GM19455 (cell line): ENCODE data around the gene BOC.
A peak's percentile ranks its signal among the peaks of the same experiment; 100 is the strongest.

ENCODE experiments used
- ATAC-seq: cut with Tn5 transposase; IDR thresholded peaks from one replicate; pipeline ENCODE4 v1.9.1; 2021; ENCODE audit not compliant: unreplicated experiment

The BOC gene

DNA sequence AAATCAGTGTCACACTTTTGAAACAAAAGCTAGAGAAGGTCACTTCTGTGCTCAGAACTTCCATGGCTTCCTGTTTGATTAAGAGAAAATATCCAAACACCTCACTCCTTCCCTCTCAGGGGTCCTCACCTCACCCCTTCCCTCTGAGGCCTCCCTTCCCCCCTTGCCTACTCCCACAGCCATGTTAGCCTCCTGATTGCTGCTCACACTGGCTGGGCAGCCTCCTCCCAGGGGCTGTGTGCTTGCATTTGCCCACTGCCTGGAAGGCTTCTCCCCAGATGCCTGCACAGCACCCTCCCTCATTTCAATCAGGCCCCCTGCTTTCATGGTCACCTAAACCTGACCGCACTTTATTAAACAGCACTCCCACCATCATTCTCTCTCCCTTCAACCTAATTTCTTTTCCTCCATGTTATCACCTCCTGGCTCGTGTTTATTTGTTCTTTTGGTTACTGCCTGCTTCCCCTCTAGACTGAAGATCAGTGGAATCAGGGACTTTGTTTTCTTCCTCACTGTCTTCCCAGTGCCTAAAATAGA is 10.4 kb downstream of the BOC start:
- ATAC-seq, result no peak

DNA sequence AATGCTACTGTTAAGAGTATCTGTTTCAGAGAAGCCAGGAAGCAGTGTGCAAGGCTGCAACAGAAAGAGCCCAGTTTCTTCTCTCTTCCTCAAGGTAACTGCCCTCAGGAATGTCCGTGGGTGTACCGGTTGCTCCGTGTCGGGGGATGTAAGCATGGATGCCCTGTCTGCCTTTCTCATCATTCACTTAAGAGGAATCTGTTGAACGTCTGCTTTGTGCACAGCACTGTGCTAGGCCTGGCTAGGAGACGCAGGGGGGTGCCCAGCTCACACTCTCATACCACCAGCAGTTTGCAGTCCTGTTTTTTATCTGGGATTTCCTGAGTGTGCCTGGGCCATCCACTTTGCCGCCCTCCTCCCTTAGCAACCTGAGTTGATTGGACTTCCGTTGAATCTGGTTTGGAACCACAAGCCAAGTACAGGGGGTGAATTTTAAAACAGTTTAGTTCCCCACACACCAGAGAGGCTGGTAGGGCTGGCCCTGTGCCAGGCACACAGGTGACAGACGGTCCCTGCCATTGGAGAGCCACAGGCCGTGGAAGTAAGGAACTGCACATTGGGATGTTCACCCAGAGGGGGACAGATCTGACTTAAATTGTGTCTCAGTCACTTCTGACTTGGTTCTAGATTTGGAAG is 11.2 kb downstream of the BOC start:
- no peak for ATAC-seq

DNA sequence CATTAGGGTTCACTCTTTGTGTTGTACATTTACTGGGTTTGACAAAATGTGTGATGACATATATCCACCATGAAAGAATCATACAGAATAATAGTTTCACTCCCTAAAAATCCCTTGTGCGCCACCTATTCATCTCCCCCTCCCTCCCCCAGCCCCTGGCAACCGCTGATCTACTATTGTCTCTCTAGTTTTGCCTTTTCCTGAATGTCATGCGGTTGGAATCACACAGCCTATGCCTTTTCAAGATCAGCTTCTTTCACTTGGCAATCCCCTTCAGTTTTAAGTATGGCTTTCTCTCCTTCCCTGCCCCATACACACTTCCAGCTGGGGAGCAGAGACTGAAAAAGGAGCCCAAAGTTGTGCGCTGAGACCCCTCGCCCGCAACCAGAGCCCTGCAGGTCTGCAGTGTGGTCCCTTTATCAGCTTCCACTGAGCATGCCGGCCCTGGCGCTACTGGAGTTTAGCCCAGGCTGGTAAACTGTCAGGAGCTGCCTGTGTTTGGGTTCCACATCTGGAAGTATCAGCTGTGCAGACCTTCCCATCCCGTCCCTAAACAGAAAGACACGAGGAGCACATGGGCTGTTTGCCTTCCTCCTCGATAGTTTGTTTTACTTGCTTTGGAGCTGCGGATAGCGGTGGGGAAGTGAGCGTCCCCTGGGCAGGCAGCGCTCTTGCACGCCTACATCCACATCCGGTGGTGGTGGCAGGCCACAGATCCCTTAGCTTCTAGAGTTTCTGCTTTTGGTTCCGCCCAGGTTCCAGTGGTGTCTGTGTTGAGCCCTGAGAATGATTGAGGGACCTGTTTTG is 12.3 kb downstream of the BOC start:
- peak; percentile 87 for ATAC-seq

DNA sequence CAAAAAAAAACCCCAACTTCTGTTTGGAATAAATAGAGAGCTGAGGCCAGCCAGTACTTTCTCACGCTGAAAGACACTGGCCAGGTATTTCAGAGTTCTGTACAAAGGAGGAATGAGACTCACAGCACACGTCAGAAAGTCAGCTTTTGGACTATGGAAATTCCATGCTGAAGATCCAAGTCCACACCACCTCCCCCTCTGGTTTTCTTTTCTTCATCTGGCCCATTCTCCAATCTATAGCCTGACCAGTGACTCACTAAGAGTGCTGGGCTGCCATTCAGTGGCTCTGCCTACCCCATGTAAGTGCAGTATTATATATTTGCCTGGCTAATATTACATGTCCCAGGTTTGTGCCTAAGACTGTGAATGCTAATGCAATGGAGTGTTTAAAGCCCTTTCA is 13.9 kb downstream of the BOC start:
- no peak for ATAC-seq

DNA sequence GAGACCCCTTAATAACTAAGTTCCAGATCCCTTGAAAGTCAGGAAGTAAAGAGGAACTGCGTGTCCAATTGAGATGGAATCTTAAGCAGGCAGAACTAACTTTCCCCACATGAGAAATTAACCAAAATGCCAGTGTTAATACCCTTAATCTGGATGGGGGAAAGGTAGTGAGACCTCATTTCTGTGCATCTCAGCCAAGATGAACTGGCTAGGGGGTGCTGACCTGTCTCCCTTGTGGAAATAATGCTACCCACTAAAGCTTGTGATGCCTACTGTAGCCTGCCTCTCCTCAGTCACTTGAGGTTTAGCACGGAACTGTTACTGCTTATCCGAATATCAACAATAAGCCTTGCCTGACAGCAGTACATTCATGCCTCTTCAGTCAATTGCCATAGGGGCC is 15.1 kb downstream of the BOC start:
- ATAC-seq, result no peak

DNA sequence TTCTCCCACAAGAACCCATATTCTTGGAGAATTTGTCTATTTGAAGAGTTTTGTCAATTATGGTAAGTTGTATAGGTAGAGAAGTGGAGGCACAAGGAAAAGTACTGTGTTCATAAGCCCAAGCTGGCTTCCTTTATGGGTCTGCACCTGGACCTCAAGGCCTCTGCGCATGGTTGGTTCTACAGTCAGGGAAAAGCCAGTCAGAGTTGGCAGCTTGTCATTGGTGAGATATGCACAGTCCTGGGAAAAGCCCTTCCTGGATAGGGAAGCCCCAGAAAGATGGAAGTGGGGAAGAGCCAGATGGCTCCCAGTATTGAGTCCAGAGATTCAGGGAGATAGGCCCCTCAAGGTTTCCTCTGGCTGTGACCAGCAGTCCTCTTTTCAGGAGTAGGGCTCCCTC is 15.8 kb downstream of the BOC start:
- ATAC-seq, result no peak

DNA sequence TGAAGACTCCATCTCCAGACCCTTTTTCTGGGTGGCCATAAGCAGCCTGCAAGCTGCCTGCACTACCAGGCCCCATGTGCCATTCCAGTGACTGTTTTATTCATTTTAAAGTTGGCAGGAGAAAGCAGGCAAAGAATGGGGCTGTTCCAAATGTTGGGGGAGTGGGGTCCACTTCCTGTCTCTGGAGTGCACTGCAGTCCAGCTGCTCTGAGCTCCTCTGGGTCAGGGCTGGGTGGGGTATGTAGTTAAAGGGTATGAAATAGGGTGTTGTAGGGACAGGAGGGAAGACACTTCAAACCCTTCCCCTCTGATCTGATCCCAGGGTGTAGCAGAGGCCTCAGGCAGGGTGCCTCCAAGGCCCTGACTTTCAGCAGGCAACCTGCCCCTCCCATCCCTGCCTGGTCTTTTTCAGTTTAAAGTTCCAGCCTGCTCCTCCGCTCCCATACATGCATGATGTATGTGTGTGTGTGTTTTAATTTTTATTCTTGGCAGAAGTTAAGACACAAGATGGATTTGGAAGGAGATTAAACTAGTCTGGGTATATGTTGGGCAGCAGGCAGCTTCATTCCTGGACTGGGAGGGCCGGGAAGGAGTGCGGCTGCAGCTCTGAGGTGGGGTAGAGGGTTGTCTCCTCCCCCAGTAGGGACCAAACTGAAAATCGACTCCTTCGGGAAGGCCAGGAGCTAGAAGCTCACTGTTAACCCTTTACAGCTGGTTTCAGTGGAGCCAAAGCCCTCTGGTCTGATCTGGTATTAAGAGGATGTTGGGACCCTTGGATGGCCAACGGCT is 17.3 kb downstream of the BOC start:
- ATAC-seq, result no peak

DNA sequence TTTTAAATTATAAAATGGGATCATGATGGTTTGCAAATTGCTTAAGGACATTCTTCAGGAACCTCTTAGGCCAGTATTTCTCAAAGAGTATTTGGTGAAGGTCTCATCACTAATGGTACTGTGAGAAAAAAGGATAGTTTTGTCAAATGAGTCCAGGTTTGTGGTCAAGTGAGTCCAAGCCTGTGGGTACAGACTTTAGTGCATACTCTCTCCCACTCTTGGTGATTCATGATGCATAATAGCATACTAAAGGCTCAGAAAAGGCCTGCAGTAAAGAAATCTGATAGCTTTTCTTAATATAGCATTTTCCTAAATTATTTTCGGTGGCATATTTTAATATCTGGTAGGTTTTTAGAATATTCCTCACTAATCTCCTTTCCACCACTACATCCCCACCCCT is 20.0 kb downstream of the BOC start:
- ATAC-seq, result no peak

DNA sequence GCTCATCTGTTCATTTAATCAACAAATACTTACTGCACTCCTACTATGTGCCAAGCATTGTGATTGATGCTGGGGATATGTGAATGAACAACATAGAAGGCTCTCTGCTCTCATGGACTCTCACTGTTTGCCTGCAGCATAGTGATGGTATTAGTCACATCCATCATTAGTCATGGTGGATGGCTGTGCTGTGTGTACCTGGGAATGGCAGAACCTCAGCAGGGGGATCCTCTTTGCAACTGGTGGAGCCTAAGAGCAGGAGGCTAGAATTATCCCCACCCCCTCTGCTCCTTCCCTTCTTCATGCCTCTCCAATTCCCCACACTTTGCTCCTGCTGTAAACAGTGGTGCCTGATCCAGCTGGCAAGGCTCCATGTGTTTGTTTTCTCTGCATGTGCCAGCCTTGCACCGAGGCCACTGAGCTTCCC is 20.5 kb downstream of the BOC start:
- ATAC-seq, result no peak

DNA sequence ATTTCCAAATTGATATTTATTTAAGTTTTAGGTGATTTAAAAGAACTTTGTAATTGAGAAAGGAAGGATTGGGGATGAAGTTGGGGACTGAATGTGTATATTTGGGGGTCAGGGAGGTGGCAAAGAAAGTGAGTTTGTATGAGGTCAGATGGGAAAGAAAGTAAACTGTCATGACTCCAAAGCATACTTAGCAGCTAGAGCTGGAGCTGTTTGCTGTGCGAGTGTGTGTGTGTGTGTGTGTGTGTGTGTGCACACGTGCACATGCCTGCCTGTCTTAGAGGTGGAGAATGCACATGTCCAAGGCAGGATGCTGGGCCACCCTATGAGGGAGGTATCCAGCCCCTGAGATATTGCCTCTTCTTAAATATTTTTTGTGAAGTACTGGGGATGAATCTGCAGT is 21.0 kb downstream of the BOC start:
- no peak for ATAC-seq

DNA sequence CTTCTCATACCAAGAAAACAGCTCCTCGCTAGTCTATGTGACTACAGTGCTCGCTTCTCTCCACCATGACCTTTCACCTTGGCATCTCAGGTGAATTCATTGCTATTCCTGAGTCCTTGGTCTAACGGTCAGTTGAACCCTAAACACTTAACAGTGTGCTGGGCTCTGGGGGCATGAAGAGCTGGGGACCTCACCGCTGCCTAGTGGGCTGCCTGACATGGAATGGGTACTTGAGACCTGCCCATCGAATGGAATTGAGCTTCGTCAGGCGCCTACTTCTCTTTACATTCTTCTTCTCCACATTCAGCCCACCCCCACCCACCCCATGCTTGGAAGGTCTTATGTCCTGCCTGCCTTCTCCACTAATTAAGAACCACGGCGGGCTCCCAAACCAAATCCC is 22.1 kb downstream of the BOC start:
- no peak for ATAC-seq

DNA sequence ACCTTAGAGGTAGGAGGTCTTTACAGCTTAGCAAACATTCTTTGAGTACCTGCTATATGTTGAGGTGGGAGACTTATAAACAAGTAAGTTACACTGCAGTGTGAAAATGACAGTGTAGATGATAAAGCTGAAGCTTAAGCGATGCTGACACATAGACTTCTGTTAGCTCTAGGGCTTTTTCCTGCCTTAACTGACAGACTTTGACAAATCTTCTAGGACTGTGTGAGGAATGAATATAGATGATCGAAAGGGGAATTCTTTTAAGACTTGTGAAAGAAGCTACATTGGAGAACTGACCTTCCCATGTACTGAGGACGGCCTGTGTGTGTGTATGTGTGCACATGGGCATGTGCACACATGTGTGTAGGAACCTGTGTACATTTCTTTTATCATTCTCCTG is 22.7 kb downstream of the BOC start:
- ATAC-seq, result no peak

DNA sequence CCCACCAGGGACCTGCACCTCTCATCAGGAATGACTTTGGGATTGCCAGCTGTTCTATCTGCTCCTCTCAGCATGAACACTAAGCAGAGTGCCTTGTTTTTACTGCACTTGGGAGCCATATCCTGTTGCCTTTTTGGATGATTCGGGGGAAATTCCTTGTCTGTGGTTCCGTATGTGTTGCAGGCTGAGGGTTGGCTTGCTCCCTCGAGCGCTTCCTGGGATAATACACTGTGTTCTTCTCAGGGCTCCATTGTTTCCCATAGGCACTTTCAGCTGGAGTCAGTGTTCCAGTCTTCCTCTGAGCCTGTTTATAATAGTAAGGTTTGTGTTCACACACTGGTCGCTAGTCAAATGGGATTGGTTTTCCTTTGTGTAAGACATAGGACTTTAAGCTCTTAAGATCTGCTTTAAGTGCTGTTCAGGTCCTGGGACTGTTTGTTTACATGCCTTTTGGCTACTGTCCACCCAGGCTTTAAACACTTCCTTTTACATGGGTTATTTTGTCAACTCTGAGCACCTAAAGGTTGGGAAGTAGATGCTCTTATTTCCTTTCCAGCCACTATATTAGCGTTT is 23.4 kb downstream of the BOC start:
- ATAC-seq, result no peak

DNA sequence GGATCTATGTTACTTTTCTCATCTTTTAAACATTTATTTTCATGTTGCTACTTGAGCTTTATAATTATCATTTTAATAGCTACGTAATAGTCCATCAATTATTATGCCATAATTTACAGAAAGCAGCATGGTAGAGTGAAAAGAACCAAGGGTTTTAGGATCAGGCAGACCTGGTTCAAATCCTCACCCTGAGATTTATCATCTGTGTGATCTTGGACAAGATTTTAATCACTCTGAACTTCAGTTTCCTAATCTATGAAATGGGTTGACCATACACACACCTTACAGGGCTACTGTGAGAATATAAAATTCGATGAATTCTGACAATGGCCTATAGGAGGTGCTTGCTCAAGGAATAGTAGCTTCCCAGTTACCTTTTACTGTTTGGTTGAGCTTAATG is 27.1 kb downstream of the BOC start:
- no peak for ATAC-seq

DNA sequence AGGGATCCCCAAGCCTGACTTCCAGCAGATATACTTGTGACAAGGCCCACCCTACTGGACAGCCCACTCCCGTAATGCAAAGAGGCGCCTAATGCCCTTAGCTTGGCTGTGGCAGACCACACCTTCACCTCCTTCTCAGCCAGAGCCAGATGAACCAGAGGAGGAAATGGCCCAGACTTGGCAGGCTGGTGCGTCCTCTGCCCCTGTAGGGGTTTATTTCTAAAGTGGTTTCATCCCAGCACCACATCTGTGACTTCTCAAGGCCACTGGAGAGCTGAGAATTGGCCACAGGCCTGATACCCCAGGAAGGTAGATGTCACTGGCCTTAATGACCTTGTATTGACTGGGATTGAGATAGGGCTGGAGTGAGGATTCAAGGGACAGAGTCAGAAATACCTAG is 29.5 kb downstream of the BOC start:
- no peak for ATAC-seq

DNA sequence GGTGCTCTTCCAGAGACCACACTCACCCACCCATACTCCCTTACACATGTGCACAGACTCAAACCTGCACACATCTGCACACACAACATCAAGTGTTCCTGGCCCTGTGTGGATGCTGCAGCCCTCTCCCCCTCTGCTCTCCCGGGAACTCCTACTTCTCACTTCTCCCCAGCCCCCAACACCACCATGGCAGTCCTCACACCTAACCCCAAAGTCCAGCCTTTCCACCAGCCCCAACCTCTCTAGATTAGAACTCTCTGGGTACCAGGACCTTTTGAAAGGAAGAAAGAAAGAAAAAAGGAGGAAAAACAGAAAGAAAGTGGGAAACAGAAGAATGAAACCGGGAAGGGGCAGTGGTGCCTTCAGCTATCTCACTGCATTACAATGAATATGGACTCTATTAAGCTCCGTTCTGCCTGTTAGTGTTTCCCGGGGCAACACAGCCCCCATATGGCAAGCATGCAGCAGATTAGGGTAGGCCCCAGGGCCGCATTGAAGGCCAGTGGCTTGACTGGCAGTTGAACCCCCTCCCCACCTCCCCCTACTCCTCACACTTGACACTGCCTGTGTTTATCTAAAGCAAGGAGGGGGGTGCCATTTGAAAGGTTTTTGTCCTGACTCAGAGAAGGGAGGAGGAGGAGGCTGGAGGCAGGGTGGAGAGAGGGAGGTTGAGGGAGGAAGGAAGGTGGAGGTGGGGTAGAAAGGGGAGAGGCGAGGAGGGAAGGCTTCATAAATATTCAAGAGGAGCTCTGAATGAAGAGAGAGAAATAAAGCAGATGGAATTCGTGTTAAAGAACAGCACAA is 30.1 kb downstream of the BOC start:
- ATAC-seq, result no peak

DNA sequence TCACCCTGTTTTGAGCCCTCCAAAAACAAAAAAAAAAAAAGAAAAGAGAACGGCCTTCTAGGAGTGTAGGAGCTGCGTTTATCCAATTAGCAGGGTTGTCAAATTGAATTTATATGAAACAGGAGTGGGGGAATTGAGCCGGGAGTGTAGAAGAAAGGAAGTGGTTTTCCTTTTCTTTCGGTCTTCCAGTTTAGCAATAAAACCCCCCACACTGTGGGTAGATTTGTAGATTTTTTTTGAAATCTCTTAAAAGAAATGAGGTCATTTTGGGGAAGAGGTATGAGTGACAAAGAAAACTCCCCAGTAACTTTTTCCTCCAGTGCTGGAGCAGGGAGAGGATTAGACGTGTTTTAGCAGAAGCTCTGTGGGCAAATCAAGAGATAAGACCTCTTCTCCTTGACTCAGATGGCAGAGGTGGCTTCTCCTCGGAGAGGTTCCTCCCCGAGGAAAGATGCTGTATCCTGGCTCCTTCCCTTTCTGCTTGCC is 30.8 kb downstream of the BOC start:
- no peak for ATAC-seq

DNA sequence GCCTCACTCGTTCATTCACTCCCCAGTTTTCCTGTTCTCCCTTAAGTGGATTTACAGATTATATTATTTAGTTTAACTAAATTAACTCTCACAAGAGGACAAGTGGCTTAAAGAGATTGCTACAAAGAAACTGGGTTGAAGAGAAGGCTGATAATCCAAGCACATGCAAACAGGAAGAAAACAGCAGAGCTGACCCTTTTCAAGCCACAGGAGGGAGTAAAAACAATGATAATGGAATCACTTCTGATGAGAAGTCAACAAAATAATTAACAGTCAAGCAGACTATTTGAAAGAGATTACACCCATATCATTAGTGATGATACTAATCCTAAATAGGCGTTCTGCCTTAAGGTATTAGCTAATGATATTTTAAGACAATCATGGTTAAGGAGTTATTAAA is 31.7 kb downstream of the BOC start:
- no peak for ATAC-seq

DNA sequence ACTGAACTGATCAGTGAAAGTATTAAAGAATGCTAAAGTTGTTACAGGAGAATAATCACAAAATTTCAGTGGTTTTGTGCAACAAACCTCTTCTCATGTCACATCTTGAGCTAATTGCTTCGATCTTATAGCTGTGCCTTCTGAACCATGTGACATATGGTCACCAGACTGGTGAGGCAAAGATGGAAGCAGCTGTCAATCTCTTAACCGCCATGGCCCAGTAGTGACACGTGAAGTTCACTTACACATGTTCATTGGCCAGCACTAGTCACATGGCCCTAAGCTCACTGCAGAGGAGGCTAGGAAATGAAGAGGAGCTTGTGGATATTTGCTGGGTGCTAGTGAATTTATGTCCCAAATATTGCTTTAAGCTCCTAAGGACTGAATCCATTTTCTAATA is 32.5 kb downstream of the BOC start:
- ATAC-seq, result no peak

DNA sequence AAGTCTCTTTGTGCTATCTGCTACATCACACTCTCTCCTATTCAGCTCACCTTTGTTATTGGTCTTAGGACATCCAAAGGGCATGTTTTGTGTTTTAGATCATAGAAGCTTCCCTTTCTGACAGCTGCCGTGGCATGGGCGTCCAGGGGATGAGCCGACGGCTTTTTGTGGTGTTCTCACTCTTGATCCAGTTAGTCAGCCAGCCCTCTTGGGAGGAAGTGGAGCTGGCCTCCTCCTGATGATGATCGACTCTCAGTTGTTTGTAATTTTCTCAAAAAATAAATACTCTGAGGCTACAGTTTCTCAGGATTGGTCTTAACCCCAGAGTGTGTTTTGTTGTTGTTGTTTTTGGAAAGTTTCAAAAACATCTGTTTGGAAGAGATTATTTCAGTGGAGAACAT is 34.4 kb downstream of the BOC start:
- ATAC-seq, result no peak
